Smooth muscle cell (in vitro differentiated cells): ENCODE results near the gene HELZ. TPM values are rescaled to one million over a fixed set of nuclear protein-coding genes. Genes with fewer than 3 reads are reported as not detected.
"Not testable (repeated sequence)": the region's sequence is repeated elsewhere in the genome, so short reads cannot be mapped to it uniquely, and the experiment has no call there.

ENCODE experiments used
- DNase-seq: peaks from one replicate; lab custom pipeline; 2025; ENCODE audit not compliant: unreplicated experiment; lab: John Stamatoyannopoulos, UW
- H2AFZ ChIP-seq: fragments of 200-600 bp; sonication (generic); 2 replicates; pipeline ENCODE4 v1.6.0; 2016; ENCODE audit warnings: antibody characterized with exemption, low read depth, mild to moderate bottlenecking
- H3F3A ChIP-seq: fragments of 200-600 bp; sonication (generic); 2 replicates; pipeline ENCODE4 v1.6.0; 2017; ENCODE audit warnings: antibody characterized with exemption, low read depth
- H3K27ac ChIP-seq: fragments of 200-600 bp; sonication (generic); 2 replicates; pipeline ENCODE4 v1.5.1; 2016; ENCODE audit warnings: low read depth, mild to moderate bottlenecking
- H3K27me3 ChIP-seq: fragments of 200-600 bp; sonication (generic); 2 replicates; pipeline ENCODE4 v1.6.1; 2016; ENCODE audit warnings: low read depth, mild to moderate bottlenecking
- H3K36me3 ChIP-seq: fragments of 200-600 bp; sonication (generic); 2 replicates; pipeline ENCODE4 v1.5.1; 2016; ENCODE audit warnings: low read depth
- H3K4me1 ChIP-seq: fragments of 200-600 bp; sonication (generic); 2 replicates; pipeline ENCODE4 v1.5.1; 2016; ENCODE audit warnings: low read depth
- H3K4me2 ChIP-seq: fragments of 200-600 bp; sonication (generic); 2 replicates; pipeline ENCODE4 v1.6.0; 2016; ENCODE audit warnings: mild to moderate bottlenecking
- H3K4me3 ChIP-seq: fragments of 200-600 bp; sonication (generic); 2 replicates; pipeline ENCODE4 v1.5.1; 2016; ENCODE audit warnings: mild to moderate bottlenecking
- H3K79me2 ChIP-seq: fragments of 200-600 bp; sonication (generic); 2 replicates; pipeline ENCODE4 v1.6.0; 2016; ENCODE audit warnings: low read depth, mild to moderate bottlenecking
- H3K9ac ChIP-seq: fragments of 200-600 bp; sonication (generic); 2 replicates; pipeline ENCODE4 v1.6.0; 2016; ENCODE audit warnings: low read depth
- H3K9me3 ChIP-seq: fragments of 200-600 bp; sonication (generic); replicated peaks from 2 replicates; pipeline ENCODE4 v1.5.1; 2016; ENCODE audit warnings: low read depth
- H4K20me1 ChIP-seq: fragments of 200-600 bp; sonication (generic); 2 replicates; pipeline ENCODE4 v1.6.0; 2016; ENCODE audit warnings: low read depth
- CTCF ChIP-seq: fragments of 200-600 bp; sonication (generic); IDR thresholded peaks from 2 replicates; pipeline ENCODE4 v1.5.1; 2017; ENCODE audit warnings: borderline replicate concordance, mild to moderate bottlenecking, antibody characterized with exemption; ENCODE audit not compliant: insufficient read depth, poor library complexity, severe bottlenecking
- WGBS: methylation state at CpG from one replicate; pipeline ENCODE4 v1.1.7; 2016; ENCODE audit warnings: low lambda C conversion rate; 5-methylcytosine and 5-hydroxymethylcytosine counted together
- polyA plus RNA-seq: library from polyadenylated mRNA; unstranded; fragments of >200 nt; fragmentation: Nextera tagmentation; extraction: Ambion mirVana; gene quantifications from 2 replicates; pipeline ENCODE4 v1.2.1, GENCODE V29; 2016
- total RNA-seq: library from RNA; depleted of rRNA; stranded (reverse); fragments of >200 nt; gene quantifications from 2 replicates; pipeline ENCODE4 v1.2.3, GENCODE V29; 2014

HELZ gene
- total and polyA plus RNA-seq, 2 experiments from 2014 or later, result 18.8 to 34.4 TPM

GRCh38 chr17:67107811-67108775 is 136.9 kb downstream of the HELZ start:
- Histone ChIP-seq H3K36me3 (peaks cover 25% of the 10 kb centered on the region), H4K20me1 (peaks cover 45% of the 10 kb centered on the region), H3K4me3 (no peak overlapping the region), H3F3A (no peaks in the 10 kb centered on the region), H3K27ac (no peak overlapping the region), H2AFZ (no peak overlapping the region), H3K79me2 (peaks cover 4% of the 10 kb centered on the region), H3K9me3 (no peaks in the 10 kb centered on the region), H3K27me3 (no peaks in the 10 kb centered on the region), H3K4me2 (no peak overlapping the region), H3K9ac (no peak overlapping the region), H3K4me1 (no peaks in the 10 kb centered on the region)
- 95% methylated on average over 13 of the region's 13 CpGs for WGBS
- no peak for DNase-seq
- TF ChIP-seq CTCF, result no peak

GRCh38 chr17:67107171-67107570 is 137.8 kb downstream of the HELZ start:
- no peak overlapping the region for H3K4me2 ChIP-seq
- no peaks in the 10 kb centered on the region for H3F3A ChIP-seq
- no peak overlapping the region for H2AFZ ChIP-seq
- no peak overlapping the region for H3K9ac ChIP-seq
- H3K36me3 ChIP-seq, result peaks cover 25% of the 10 kb centered on the region
- H4K20me1 ChIP-seq, result peaks cover 47% of the 10 kb centered on the region
- no peaks in the 10 kb centered on the region for H3K9me3 ChIP-seq
- no peak overlapping the region for H3K4me3 ChIP-seq
- no peaks in the 10 kb centered on the region for H3K4me1 ChIP-seq
- peaks cover 12% of the 10 kb centered on the region for H3K79me2 ChIP-seq
- DNase-seq, result no peak
- H3K27me3 ChIP-seq, result no peaks in the 10 kb centered on the region
- no peak for TF ChIP-seq CTCF
- no peak overlapping the region for H3K27ac ChIP-seq
- 99% methylated on average over 5 of the region's 5 CpGs for WGBS

GRCh38 chr17:67105213-67105612 is 139.8 kb downstream of the HELZ start:
- Histone ChIP-seq H3K9me3 (no peaks in the 10 kb centered on the region), H3K79me2 (peaks cover 27% of the 10 kb centered on the region), H2AFZ (no peak overlapping the region), H3K27ac (peak overlapping the region; percentile 7), H3K4me2 (no peak overlapping the region), H3K36me3 (peaks cover 21% of the 10 kb centered on the region), H3K4me3 (no peak overlapping the region), H3K4me1 (no peaks in the 10 kb centered on the region), H3K27me3 (no peaks in the 10 kb centered on the region), H3F3A (no peaks in the 10 kb centered on the region), H3K9ac (no peak overlapping the region), H4K20me1 (peaks cover 58% of the 10 kb centered on the region)
- DNase-seq, result no peak
- no peak for TF ChIP-seq CTCF

GRCh38 chr17:67104641-67105040 is 140.4 kb downstream of the HELZ start:
- not testable (repeated sequence) for H3K27me3 ChIP-seq, DNase-seq, H3K9ac ChIP-seq, H3K4me1 ChIP-seq, H2AFZ ChIP-seq, H3F3A ChIP-seq, H3K9me3 ChIP-seq, H3K4me2 ChIP-seq, H3K4me3 ChIP-seq, H3K27ac ChIP-seq
- Histone ChIP-seq H3K79me2 (peaks cover 33% of the 10 kb centered on the region), H4K20me1 (peaks cover 64% of the 10 kb centered on the region), H3K36me3 (peaks cover 21% of the 10 kb centered on the region)
- WGBS, result over 99% methylated on average over 7 of the region's 7 CpGs
